ENCODE results near the gene NGLY1.
A peak's percentile ranks its signal among the peaks of the same experiment; 100 is the strongest.

The NGLY1 gene, protein sequence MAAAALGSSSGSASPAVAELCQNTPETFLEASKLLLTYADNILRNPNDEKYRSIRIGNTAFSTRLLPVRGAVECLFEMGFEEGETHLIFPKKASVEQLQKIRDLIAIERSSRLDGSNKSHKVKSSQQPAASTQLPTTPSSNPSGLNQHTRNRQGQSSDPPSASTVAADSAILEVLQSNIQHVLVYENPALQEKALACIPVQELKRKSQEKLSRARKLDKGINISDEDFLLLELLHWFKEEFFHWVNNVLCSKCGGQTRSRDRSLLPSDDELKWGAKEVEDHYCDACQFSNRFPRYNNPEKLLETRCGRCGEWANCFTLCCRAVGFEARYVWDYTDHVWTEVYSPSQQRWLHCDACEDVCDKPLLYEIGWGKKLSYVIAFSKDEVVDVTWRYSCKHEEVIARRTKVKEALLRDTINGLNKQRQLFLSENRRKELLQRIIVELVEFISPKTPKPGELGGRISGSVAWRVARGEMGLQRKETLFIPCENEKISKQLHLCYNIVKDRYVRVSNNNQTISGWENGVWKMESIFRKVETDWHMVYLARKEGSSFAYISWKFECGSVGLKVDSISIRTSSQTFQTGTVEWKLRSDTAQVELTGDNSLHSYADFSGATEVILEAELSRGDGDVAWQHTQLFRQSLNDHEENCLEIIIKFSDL

DNA sequence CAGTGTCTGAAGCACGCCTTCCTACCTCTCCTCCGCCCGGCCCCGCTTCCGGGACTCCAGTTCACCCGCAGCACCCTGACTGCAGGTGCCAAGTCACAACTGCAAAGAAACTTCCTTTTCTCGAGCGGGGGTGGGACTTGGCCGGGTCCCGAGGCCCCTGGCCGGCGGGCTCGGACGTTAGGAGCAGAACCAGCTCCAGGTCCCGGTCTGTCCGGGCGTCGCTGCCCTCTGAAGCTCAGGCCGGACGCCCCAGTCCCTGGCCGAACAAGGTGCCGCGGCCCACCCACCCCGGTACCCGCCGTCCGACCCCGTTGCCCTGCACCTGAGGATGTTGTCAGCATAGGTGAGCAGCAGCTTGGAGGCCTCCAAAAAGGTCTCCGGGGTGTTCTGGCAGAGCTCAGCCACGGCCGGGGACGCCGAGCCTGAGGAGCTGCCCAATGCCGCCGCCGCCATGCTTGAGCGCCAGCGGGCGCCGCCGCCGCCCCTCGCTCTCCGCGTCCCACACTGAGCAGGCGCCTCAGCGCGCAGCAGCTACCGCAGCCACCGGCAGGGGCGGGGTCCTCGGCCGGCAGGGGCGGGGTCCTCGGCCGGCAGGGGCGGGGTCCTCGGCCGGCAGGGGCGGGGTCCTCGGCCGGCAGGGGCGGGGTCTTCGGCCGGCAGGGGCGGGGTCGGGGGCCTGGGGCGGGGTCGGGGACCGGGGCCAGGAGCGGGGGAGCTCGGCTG is at the start of gene NGLY1:
NGLY1 (minus strand) TSS at position 506 of the 723 bp plus-strand sequence; CDS start at position 453, 53 bp downstream.
- DNase-seq (ENCODE audit: low read depth), result peak; percentile 68

DNA sequence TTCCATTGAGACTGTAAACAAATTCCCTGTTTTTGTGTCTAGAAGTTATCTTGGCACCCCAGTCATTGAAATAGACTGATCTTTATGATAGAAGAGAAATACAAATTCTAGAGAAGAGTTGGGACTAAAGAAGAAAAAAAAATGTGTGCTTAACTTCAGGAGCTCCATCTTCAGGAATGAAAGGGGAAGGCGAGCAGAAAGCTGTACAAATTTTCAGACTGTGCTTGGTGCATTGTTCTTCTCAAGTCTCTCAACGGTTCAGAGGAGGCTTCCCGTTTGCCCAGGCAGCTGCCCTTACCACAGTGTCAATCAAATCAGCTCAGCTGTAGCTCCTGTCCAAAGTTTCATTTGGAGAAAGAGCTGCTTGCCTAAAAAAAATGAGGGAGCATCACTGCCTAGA is 48.3 kb upstream of the NGLY1 start:
- DNase-seq (ENCODE audit: low read depth), result no peak

DNA sequence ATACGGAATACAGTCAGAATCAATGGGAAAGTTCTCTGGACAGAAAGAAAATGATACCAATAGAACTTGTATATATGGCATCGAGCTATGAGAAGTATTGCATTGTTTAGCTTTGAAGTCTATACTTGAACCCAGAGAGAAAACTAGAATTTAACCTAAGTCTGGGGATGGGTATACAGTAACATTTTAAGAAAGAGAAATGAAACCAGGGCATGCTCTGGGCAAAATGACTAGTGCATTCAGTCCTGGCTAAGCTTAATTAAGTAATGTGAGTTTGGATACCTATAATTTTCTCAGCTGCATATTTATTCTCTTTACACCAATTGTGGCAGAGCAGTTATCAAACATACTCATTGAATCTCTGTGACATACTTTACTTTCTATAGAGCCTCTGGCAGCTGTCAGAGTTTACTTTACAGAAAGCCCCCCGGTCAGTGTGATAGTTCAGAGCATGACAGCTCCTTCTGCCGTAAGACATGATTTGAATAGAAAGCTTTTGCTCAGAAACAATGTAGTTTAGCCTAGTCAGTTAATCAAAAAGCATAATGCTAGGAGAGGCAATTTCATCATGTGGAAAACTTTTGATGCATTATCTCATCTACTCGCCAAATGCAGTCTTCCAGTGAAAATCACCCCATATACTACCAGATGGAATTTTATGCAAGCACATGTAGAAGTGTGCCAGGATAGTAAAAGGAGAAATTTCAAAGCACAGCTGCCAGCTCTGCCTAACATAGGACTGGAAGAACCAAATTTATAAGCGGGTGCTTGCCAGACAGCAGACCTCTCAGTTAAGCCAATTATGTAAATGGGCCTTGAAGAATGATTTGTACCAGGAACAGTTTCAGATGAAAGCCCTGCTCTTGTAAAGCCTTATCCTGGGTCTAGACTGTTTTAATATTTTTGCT is 47.4 kb upstream of the NGLY1 start:
- DNase-seq (ENCODE audit: low read depth), result no peak

DNA sequence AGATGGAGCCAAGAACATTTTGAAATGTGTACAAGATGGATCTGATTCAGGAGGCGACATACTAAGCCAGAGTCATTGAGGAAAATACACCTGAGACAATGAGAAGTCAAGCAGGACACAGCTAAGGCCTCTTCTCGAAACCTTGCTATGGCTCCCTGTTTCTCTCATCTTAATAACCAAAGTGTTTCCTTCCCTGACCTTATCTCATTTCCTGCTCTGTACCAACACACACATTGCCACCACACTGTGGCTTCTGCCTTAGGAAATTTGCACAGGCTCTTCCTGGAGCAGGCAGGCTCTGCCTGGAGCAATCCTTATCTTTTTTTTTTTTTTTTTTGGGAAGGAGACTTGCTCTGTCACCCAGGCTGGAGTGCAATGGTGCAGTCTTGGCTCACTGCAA is 43.3 kb upstream of the NGLY1 start:
- DNase-seq (ENCODE audit: low read depth), result no peak

DNA sequence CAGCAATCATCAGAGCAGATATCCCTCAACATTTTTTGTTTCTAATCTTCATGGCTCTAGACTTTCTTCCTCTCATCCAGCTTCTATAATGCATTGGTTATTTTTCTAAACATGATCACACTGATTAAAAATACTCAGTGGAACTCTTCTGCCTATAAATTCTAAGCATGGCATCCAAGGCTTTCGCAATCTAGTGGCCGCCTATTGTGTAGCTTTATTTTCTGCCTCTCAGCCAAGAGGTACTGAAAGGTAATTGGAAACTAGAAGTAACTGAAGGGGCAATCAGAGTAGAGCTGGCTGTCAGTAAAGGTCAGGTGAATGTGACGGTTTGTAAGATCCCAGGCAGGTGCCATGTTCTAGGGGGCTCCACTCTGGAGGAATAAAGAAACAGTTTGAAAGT is 40.1 kb upstream of the NGLY1 start:
- DNase-seq (ENCODE audit: low read depth), result no peak

DNA sequence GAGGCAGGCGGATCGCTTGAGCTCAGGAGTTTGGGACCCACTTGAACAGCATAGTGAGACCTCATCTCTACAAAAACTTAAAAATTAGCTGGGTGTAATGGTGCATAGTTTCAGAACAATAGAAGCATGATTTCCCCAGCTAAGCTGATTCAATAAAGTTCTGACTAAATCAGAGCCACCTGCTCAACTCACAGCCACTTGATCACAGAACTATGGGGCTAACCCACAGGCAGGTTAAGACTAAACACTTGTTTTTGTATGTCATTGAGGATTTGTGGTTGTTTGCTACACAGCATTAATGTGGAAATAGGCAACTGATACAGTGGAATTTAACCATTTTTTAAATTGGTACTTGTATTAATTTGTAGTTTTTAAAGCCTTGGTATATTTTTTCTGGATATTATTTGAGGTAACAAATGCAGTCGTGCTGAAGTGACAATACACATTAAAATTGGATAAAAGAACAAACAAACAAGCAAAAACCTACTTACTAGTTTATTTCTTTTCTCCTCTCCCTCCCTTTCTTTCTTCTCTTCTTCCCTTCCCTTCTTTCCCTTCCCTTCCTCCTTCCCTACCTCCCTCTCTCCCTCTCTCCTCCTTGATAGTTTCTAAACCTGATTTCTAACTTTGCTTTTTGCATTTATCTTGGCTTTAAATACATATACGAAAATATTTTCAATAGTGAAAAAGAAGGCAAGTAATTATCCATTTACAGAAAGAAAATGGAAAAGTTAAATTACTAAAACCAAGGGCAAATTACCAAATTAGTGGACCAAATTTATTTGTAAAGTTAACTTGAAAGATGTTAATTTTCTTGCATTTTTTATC is 38.7 kb upstream of the NGLY1 start:
- DNase-seq (ENCODE audit: low read depth), result no peak

DNA sequence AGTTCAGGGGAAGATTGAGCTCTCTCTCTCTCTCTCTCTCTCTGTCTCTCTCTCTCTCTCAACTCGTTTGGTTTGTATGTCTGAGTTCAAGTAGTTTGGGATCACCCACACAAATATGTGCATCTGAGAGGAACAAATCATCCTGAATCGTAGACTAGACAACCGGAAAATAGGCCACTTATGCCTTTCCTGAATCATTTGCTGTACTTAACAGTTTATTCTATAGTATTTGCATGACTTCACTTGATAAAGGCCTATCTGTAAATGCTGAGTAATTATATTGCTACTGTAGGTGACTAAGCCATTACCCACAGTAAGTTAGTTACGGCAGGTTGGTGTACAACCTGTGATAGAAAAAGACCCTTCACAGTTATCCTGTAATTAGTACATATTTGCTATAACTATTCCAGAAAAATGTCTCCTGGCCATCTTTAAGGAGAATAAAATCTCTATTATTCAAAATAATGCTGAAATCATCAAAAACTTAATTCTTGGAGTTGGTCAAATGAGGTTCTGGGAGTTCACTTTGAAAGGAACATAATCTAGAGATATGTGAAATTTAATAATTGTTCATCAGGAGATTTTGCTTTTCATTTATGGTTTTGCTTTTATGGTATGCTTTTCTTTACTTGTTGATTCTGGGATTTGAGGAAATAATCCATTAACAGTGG is 37.7 kb upstream of the NGLY1 start:
- no peak for DNase-seq (ENCODE audit: low read depth)

DNA sequence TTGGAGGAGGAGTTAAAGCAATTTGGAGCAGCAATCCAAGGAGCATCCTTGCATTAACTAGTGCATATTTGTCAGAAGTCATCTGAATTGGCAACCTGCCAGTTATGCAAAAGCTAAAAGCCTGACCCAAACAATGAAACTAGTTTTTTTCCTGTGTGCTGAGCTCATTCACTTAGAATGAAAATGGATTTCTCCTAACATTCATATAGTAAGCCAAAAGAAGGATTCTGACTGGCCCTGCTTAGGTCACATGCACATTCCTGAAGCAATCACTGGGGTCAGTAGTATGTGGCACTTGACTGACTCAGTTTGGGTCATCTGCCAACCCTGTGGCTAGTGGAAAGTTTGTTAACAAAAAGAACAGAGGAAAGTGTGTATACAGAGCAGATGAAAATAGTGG is 37.1 kb upstream of the NGLY1 start:
- no peak for DNase-seq (ENCODE audit: low read depth)

DNA sequence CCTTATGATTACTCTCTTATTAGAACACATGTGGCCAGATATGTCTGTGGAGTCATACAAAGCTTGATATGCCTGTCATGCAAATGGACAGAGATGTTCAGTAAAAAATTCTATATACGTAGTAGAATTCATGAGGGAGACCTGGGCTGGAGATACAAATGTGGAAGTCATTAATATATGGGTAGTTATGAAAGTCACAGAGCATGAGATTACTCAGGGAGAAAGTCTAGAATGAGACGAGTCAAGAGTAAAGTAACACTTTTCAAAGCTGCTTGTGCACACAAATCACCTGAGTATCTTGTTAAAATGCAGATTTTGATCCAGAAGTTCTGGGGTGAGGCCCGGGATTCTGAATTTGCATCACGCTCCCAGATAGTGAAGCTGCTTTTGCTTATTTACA is 35.1 kb upstream of the NGLY1 start:
- DNase-seq (ENCODE audit: low read depth), result no peak

DNA sequence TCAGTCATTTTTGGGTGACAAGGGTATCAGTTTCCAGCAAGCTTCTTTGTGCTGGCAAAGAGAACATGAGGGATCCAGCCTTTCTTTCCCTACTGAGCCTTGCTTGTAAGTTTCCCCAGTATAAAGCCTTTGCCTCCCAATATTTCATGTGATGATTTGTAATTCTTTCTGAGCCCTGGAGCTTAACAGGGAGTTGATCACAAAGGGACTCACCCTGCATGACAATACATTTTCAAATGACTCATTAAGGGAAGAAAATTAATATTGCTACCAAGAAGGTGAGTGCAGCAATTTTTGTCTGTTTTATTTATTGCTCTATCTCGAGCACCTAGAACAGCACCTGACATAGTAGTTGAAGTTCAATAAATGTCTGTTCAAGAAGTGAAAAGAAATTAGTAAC is 34.4 kb upstream of the NGLY1 start:
- no peak for DNase-seq (ENCODE audit: low read depth)

DNA sequence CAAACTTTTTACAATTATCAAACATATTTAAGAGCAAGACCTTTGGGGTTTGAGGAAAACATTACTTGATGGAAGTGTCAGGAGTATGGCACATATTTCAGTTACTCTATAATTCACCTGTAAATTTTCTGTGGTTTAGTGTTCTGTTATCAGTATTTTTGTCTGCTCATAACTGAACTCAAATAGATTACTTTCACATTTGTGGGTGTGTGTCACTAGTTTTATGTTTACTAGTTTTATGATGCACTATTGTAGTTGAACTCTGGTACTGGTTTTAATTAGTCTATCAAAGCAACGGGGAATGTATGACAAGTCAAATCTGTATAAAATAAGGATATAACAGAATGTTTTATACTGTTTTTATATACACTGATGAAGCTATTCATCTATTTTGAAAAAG is 33.9 kb upstream of the NGLY1 start:
- DNase-seq (ENCODE audit: low read depth), result no peak

DNA sequence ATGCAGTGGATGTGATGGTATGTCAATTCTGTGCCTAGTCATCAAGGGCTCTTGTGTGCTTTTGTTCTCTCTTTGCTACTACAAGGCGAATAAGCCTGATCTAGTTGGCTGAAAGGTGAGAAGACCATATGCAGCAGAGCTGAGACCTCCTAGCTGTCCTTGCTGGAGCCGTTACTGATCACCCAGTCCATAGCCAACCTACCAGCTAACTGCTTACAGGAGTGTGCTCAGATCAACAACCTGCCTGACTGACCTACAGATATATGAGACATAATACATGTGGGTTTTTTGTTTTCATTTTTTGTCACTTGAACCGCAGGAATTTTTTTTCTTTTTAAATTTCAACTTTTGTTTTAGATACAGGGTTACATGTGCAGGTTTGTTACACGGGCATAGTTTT is 29.4 kb upstream of the NGLY1 start:
- no peak for DNase-seq (ENCODE audit: low read depth)

DNA sequence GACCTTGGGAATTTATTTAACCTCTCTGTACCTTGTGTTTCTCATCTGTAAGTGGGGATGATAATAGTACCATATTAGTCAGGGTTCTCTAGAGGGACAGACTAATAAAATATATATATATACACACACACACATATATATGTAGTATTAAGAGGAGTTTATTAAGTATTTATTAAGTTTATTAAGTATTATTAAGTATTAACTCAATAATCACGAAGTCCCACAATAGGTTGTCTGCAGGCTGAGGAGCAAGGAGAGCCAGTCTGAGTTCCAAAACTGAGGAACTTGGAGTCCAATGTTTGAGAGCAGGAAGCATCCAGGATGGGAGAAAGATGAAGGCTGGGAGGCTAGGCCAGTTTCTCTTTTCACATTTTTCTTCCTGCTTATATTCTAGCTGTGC is 21.4 kb upstream of the NGLY1 start:
- no peak for DNase-seq (ENCODE audit: low read depth)

DNA sequence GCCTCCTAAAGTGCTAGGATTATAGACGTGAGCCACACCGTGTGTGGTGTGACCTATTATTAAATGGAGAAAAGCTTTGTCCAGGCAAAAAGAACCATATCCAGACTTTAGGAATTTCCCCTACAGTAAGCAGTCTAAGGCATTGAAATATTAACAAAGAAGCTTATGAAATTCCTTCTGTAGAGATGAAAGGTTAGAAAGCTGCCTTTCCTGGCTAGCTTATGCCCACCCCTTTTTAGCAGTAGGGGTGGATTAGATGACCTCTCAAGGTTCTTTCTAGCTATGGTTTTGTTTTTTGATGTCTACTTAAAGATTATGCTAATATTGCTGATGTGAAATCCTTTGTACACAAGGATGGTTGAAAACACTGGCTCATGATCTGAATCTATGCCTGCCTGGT is 20.6 kb upstream of the NGLY1 start:
- DNase-seq (ENCODE audit: low read depth), result no peak

DNA sequence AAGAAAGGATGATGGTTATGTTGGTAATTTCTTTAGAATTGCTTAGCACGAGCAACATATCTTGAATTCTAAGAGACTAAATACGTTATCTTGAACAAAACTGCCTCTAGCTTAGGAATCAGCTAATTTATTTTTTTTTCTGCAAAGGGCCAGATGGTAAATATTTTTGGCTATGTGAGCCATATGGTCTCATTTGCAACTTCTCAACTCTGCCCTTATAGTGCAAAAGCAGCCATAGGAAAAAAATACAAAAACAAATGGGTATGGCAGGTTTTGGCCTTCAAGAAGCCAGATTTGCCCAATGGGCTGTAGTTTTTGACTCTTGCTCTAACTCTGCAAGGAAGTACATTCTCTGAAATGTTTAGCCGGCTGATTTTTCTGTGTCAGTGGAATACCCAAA is 18.5 kb upstream of the NGLY1 start:
- DNase-seq (ENCODE audit: low read depth), result no peak

DNA sequence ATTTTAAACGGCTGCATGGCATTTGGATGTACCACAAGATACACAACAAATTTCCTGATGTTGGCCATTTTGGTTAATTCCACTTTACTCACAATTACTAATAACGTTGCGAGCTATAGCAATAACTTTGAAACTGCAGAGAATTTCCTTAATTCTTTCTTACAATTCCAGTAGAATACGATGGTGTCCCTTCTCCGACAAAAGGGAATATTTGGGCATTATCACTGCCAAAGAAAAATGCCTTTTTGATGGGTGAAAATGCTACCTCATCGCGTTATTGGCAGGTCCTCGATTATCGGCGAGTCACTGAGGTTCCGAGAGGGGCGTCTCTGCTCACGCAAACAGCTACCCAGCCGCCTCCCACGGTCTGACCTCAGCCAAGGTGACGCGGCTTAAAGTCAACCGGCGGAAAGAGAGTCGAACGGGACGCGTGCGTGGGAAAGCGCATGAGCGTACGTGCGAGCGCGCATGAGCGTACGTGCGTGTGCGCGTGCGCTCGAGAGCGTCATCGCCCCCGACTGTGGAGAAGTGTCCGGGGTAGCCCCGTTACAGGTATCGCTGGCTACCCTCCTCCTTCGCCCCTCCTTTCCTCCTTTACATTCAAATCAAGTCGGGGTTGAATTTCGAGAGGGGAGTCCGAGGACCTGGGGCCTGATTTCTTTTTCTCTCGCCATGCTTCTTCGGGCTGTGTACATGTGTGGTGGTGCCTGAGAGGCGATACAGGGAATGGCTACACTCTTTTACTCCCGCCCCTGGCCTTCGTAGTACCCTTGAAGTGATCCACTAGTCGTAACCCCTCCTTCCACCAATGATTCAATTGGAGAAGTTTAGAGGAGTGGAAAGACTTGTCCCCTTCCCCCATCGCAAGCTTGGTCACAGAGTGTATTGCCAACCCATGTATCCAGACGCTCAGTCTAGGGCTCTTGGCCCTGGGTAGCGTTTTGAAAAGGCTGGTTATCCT is 6.6 kb upstream of the NGLY1 start, which contains the start of gene OXSM:
OXSM (plus strand) TSS at position 495 of the 961 bp plus-strand sequence. CDS start 931 bp downstream, outside the sequence.
- peak; percentile 72 for DNase-seq (ENCODE audit: low read depth)

DNA sequence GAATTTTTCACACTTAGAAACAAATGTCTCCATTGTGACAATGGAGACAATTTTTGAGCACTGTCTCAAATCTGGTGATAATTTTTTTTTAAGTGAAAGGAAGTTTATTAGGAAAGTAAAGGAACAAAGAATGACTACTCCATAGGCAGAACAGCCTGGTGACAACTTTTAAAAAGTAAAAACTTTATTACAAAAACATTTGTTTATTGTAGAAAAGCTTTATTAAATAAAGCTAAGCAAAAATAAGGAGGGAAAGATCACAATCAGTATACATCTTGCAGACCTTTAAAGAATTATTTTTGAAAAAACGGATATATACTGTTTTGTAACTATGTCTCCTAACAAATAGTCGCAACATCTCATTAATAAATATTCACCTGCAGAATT is 6.0 kb upstream of the NGLY1 start:
- no peak for DNase-seq (ENCODE audit: low read depth)

DNA sequence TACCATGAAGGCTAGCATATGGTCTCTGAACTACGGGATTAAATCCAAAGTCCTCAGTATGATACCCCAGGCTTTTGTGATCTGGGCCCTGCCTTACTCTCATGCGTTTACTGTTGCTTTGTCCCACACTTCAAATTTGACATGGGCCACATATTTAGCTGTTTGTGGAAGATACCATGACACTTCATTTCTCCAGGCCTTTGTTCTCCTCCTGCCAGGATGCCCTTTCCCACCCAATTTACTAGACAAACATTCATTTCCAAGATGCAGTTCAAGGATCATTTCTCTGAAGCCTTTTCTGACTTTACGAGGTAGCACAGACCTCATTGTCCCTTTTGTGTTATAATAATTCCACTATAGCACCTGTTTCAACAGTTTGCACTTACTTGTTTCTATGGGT is 4.4 kb upstream of the NGLY1 start:
- no peak for DNase-seq (ENCODE audit: low read depth)

DNA sequence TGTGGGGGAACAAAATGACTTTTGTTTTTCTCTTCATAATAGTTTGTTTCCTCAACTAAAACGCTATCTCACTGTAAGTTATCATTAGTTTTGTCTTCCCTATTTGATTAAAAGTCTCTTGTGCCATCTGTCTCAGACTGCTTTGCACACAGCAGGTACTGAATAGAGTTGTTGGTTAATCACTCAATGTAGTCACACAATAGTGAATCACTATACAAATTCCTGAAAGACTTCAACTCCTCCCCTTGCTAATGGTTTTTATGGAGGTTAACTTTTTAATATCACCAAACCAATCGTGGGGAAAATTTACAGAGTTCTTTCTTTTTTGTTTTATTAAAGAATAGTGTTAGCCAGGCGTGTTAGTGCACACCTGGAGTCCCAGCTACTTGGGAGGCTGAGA is 2.6 kb upstream of the NGLY1 start:
- DNase-seq (ENCODE audit: low read depth), result no peak

Data from stimulated activated CD8-positive, alpha-beta memory T cell treated with anti-CD3 and anti-CD28 coated beads, Interleukin-15, amount 100 ng/mL, for 24 hours (primary cell).